Hepatocyte (in vitro differentiated cells): ENCODE measurements around the gene FSTL3.

Source experiments
- EZH2 ChIP-seq: fragments of 200-600 bp; sonication (generic); IDR thresholded peaks from 2 replicates; pipeline ENCODE4 v1.6.1; 2016; ENCODE audit warnings: antibody characterized with exemption, mild to moderate bottlenecking, borderline replicate concordance
- EZH2phosphoT487 ChIP-seq: fragments of 200-600 bp; sonication (generic); IDR thresholded peaks from one replicate; pipeline ENCODE4 v1.6.1; 2018; ENCODE audit warnings: antibody characterized with exemption, mild to moderate bottlenecking, low read depth, moderate library complexity; ENCODE audit not compliant: unreplicated experiment, severe bottlenecking
- TF ChIP-seq, protein P1 (sequence below): fragments of 200-600 bp; sonication (generic); IDR thresholded peaks from 2 replicates; pipeline ENCODE4 v1.5.1; 2016; ENCODE audit warnings: antibody characterized with exemption, mild to moderate bottlenecking; ENCODE audit not compliant: poor library complexity

DNA sequence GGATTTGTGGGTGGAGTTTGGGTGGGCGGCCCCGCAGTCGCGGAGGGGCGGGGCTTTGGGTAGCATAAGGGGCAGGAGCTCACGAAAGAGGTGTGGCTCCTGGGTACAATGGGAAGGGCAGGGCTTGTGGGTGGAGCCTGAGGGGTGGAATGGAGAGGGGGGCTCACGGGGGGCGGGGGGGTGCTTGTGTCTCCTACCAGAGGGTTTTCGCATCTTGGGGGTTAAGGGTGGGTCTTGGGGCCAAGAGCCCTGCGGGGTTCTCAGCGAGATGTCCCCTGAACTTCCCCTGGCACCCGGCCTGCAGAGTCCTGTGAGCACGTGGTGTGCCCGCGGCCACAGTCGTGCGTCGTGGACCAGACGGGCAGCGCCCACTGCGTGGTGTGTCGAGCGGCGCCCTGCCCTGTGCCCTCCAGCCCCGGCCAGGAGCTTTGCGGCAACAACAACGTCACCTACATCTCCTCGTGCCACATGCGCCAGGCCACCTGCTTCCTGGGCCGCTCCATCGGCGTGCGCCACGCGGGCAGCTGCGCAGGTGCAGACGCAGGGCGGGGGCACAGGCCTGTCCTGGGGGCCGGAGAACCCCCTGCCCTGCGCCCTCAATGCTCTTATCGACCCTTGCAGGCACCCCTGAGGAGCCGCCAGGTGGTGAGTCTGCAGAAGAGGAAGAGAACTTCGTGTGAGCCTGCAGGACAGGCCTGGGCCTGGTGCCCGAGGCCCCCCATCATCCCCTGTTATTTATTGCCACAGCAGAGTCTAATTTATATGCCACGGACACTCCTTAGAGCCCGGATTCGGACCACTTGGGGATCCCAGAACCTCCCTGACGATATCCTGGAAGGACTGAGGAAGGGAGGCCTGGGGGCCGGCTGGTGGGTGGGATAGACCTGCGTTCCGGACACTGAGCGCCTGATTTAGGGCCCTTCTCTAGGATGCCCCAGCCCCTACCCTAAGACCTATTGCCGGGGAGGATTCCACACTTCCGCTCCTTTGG lies 5.1 kb downstream of the FSTL3 start:
- TF ChIP-seq, protein P1, sequence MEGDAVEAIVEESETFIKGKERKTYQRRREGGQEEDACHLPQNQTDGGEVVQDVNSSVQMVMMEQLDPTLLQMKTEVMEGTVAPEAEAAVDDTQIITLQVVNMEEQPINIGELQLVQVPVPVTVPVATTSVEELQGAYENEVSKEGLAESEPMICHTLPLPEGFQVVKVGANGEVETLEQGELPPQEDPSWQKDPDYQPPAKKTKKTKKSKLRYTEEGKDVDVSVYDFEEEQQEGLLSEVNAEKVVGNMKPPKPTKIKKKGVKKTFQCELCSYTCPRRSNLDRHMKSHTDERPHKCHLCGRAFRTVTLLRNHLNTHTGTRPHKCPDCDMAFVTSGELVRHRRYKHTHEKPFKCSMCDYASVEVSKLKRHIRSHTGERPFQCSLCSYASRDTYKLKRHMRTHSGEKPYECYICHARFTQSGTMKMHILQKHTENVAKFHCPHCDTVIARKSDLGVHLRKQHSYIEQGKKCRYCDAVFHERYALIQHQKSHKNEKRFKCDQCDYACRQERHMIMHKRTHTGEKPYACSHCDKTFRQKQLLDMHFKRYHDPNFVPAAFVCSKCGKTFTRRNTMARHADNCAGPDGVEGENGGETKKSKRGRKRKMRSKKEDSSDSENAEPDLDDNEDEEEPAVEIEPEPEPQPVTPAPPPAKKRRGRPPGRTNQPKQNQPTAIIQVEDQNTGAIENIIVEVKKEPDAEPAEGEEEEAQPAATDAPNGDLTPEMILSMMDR: no peak
- TF ChIP-seq EZH2 (no peak), EZH2phosphoT487 (no peak)
